Bronchial epithelial cell (primary cell): ENCODE measurements around the gene CDH22. TPM values are rescaled to one million over a fixed set of nuclear protein-coding genes. Genes with fewer than 3 reads are reported as not detected.

Experiments
- DNase-seq: peaks from one replicate; pipeline ENCODE4 v3.0.0-alpha.2; 2010; ENCODE audit warnings: low read depth
- FAIRE-seq: peaks from 2 replicates; lab custom pipeline; 2011; peaks lifted over from hg19 to GRCh38; lab: Jason Lieb, UNC
- H3K27me3 ChIP-seq: 2 replicates; pipeline ENCODE4 v1.5.1; 2011; ENCODE audit warnings: low read length; ENCODE audit not compliant: control insufficient read depth, insufficient read depth
- H3K36me3 ChIP-seq: 2 replicates; pipeline ENCODE4 v1.5.1; 2011; ENCODE audit warnings: low read length; ENCODE audit not compliant: control insufficient read depth, insufficient read depth
- H3K4me3 ChIP-seq: 2 replicates; pipeline ENCODE4 v1.5.1; 2011; ENCODE audit warnings: mild to moderate bottlenecking, low read depth, low read length, control low read depth
- total RNA-seq: library from RNA; depleted of rRNA; stranded (reverse); fragments of >200 nt; gene quantifications from 2 replicates; pipeline ENCODE4 v1.2.1, GENCODE V29; 2014
- TF ChIP-seq, protein P1 (sequence below): IDR thresholded peaks from 2 replicates; pipeline ENCODE4 v1.5.1; 2011; ENCODE audit warnings: mild to moderate bottlenecking, moderate library complexity, low read length, control low read depth, inconsistent platforms; ENCODE audit not compliant: insufficient read depth, severe bottlenecking

The CDH22 gene
- total RNA-seq, 1 donor from 2014 or later: not detected

DNA sequence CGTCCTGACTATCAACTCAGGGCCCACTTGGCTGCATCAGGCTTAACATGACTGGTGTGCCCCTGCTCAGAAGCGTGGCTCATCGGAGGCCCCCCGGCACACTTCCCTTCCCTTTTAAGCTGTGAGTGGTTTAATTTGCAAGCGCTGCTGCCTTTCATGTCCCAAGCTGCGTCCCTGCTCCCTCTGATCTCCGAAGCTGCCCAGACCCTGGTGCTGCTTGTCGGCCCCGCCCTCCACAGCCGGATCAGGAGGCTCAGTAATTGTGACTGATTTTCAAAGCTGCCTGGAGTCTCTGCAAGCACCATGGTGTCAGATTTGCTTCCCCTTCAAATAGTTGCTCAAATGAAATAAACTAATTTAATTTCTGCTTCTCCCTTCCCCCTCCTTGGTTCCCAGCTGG, 71.1 kb downstream of the CDH22 start:
- no peak for DNase-seq
- Histone ChIP-seq H3K27me3 (peaks cover 8% of the 10 kb centered on the region), H3K36me3 (no peaks in the 10 kb centered on the region), H3K4me3 (no peak overlapping the region)
- FAIRE-seq: no peak
- TF ChIP-seq, protein P1, sequence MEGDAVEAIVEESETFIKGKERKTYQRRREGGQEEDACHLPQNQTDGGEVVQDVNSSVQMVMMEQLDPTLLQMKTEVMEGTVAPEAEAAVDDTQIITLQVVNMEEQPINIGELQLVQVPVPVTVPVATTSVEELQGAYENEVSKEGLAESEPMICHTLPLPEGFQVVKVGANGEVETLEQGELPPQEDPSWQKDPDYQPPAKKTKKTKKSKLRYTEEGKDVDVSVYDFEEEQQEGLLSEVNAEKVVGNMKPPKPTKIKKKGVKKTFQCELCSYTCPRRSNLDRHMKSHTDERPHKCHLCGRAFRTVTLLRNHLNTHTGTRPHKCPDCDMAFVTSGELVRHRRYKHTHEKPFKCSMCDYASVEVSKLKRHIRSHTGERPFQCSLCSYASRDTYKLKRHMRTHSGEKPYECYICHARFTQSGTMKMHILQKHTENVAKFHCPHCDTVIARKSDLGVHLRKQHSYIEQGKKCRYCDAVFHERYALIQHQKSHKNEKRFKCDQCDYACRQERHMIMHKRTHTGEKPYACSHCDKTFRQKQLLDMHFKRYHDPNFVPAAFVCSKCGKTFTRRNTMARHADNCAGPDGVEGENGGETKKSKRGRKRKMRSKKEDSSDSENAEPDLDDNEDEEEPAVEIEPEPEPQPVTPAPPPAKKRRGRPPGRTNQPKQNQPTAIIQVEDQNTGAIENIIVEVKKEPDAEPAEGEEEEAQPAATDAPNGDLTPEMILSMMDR: no peak

DNA sequence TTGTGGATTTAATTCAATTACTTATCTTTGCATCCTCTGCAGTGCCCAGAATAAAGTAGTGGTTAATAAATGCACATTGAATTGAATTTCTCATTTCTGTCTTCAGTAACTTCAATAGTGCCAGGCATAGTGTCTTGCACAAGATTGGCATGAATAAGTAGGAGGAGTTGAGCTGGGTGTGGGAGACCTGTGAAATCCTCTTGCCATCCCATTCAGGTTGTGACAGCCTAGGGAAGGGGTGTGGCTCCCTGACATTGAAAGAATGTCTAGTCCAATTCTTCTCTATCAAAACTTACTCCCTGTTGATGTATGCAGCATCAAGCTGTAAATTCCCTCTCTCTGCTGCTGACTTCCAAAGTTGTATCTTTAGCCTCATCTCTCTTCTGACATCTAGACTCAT, 73.2 kb downstream of the CDH22 start:
- peaks cover 10% of the 10 kb centered on the region for H3K27me3 ChIP-seq
- TF ChIP-seq, protein P1: no peak
- FAIRE-seq (no peak), DNase-seq (no peak)
- H3K4me3 ChIP-seq: no peak overlapping the region
- H3K36me3 ChIP-seq: no peaks in the 10 kb centered on the region

DNA sequence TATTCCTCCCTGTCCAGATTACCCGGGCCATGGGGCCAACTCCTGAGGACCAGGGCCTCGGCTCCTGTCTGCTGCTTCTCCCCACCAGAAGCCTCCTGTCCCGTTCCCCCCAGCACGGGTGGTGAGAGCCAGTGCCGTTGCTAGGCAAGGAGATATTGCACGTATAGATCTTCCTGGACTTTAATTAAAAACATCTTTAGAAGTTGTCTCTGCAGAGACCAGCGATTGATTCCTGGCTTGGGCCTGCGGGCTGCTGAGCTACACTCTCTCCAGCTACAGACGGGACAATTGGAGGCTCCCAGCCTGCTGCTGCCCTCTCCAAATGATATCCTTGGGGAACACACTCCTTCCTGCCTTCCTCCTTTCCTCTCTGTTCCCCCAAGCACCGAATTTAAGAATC, 74.6 kb downstream of the CDH22 start:
- no peak overlapping the region for H3K4me3 ChIP-seq
- no peaks in the 10 kb centered on the region for H3K36me3 ChIP-seq
- FAIRE-seq: no peak
- peaks cover 7% of the 10 kb centered on the region for H3K27me3 ChIP-seq
- TF ChIP-seq, protein P1: no peak
- DNase-seq: no peak

DNA sequence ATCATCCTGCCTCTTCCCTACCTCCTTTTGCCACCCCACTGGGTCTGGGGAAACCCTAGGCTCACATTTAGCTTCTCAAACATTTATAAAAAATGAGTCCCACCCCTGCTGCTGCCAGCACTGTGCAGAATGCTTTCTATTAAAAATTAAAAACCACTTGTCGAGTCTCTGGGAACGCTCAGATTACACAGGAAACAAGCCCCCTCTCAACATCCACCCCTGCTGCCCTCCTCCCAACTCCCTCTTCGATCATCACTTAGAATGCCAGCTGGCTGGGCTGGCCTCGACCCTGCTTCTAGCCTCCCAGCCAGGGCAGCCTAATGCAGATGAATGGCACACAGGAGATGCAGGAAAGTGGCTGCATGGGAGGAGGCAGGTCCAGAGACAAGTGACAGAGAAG, 75.8 kb downstream of the CDH22 start:
- Histone ChIP-seq H3K36me3 (no peaks in the 10 kb centered on the region), H3K4me3 (no peak overlapping the region), H3K27me3 (peaks cover 3% of the 10 kb centered on the region)
- TF ChIP-seq, protein P1: no peak
- no peak for FAIRE-seq
- DNase-seq: no peak

DNA sequence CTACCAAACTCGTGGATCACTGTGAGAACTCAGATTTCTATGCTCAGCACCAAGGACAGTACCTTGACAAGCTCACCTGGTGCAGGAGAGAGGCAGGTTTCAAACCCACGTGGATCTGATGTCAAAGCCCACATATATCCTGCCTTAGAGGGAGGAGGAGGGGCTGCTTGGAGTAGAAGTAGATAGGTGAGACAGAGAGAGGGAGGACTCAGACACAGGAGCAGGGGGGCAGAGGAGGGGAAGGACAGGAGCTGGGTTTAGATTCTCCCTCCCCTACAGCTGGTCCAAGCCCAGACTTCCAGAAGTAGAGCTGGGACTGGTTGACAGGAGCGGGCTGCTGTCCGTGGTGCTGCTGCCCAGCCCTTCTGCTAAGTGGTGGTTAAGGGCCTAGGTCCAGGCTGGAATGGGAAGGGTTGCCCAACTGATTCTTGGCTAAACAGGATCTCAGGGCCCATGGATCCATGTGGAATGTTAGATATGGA, 77.5 kb downstream of the CDH22 start:
- H3K4me3 ChIP-seq: no peak overlapping the region
- peaks cover 2% of the 10 kb centered on the region for H3K27me3 ChIP-seq
- H3K36me3 ChIP-seq: no peaks in the 10 kb centered on the region
- TF ChIP-seq, protein P1: no peak
- DNase-seq (peak; percentile 42), FAIRE-seq (no peak)

DNA sequence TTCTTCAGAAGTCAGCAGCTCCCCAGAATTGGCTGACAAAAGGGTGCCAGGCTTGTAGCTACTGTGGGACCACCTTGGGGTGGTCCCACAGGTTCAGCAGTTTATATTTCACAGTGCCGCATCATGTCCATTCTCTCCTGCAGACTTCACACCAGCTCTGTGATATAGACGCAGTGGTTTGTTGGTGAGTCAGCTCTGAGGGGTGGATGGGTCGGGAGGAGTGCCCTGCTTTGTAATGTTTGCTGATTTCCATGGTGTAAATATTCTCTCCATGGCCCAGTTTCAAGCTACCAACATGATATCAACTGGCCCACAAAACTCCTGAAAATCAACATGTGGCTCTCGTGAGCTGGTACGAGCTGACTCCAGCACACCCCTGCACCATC, 78.2 kb downstream of the CDH22 start:
- Histone ChIP-seq H3K27me3 (peaks cover 2% of the 10 kb centered on the region), H3K4me3 (no peak overlapping the region), H3K36me3 (no peaks in the 10 kb centered on the region)
- TF ChIP-seq, protein P1: no peak
- no peak for FAIRE-seq
- DNase-seq: no peak
